ENCODE data around the gene GNE. TPM values are rescaled to one million over a fixed set of nuclear protein-coding genes. Genes with fewer than 3 reads are reported as not detected.

The GNE gene
- total RNA-seq, 1 donor from 2014 or later = 13.2 TPM

DNA sequence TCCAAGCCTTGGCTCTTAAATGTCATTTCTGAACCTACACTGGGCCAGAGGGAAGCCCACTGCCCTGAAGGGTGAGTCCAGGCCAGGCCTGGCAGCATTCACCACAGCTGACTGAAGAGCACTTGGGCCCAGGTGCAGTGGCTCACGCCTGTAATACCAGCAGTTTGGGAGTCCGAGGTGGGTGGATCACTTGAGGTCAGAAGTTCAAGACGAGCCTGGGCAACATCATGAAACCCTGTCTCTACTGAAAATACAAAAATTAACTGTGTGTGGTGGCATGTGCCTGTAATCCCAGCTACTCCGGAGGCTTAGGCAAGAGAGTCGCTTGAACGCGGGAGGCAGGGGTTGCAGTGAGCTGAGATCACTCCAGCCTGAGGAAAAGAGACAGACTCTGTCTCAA, 84.0 kb downstream of the GNE start:
- DNase-seq (ENCODE audit: extremely low read depth, low read depth, low spot score) = no peak

DNA sequence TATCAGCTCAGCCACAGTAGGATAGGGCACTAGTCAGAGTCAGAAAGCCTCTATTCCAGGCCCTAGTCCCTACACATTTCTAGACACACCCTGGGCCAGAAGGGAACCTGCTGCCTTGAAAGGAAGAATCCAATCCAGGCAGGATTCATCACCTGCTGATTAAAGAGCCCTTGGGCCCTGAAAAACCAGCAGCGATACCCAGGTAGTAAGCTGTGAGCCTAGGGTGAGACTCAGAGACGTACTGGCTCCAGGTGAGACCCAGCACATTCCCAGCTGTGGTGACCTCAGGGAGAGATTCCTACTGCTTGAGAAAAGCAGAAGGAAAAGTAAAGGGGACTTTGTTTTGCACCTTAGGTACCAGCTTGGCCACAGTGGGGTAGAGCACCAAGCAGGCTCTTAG, 84.4 kb downstream of the GNE start:
- DNase-seq (ENCODE audit: extremely low read depth, low read depth, low spot score) = no peak

GRCh38 chr9:36170531-36170930, 87.7 kb downstream of the GNE start:
- no peak for DNase-seq (ENCODE audit: extremely low read depth, low read depth, low spot score)

GRCh38 chr9:36169708-36170107, 88.5 kb downstream of the GNE start:
- no peak for DNase-seq (ENCODE audit: extremely low read depth, low read depth, low spot score)

DNA sequence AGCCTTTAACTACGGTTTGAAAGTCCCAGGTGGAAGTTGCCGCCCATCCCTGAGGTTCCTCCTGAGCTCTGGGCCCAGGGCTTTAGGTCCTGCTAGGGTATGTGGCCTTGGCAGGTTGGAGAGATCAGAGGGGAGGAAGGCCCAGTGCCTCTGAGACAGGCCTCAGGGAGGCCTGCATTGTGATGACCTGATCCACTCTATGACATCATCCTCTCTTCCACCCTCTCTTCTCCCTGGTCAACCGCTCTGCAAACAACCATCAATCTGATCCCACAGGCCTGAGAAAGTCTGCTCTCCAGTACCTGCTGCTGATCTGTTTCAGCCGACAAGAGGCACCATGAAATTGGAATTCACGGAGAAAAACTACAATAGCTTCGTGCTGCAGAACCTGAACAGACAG, 89.1 kb downstream of the GNE start, which contains the start of gene CCIN:
CCIN (plus strand) TSS at position 223 of the 400 bp plus-strand sequence; CDS start at position 338, 115 bp downstream.
- DNase-seq (ENCODE audit: extremely low read depth, low read depth, low spot score) = no peak

- no peak for DNase-seq (ENCODE audit: extremely low read depth, low read depth, low spot score)
These were observed 91.9 kb downstream of the GNE start for GRCh38 chr9:36166168-36166927.

DNA sequence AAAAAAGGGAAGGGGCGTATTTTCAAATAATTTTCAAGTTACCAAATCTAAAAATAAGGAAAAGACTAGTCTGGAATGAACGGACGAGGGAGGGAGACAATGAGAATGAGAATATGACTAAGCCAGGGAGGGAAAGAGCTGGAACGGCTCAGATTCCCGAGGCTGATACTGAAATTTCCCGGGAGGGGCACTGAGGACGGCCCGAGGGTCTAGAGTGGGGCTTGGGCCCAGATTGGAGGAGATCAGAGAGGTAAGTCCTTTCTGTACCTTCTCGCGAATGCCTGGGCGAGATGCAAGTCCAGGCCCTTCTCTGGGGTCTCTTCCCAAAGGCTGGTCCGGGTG, 92.5 kb downstream of the GNE start:
- DNase-seq (ENCODE audit: extremely low read depth, low read depth, low spot score) = no peak

DNA sequence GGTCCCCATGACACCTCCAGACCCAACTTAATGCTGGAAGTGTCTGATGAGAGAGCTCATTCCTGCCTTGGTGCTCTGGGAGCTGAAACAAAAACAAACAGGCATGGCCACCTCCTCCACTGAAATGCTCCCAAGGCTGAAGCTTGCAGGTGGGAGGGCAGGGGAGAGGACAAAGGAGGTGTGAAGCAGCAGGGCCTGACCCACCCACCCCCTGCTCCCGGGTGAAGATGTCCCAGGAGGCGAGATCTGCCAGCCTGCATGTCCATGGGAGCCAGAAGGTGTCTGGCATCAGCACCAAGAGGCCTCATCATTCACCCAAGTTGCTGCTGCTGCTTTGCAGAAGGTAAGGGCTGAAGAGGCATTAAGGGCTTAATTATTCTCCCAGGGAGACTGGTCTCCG, 93.3 kb downstream of the GNE start:
- no peak for DNase-seq (ENCODE audit: extremely low read depth, low read depth, low spot score)

Other genes with a start within 250 kb of the GNE start
- 16.4 and 18.7 TPM in 2 replicates for gene RECK, start 221.5 kb downstream of the GNE start, total RNA-seq
- gene GLIPR2, start 121.7 kb downstream of the GNE start, total RNA-seq = 38.2 and 46.9 TPM in 2 replicates
- 0.19 and 0.29 TPM in 2 replicates for gene CCIN, start 89.1 kb downstream of the GNE start, total RNA-seq
- gene CLTA, start 67.5 kb downstream of the GNE start, total RNA-seq = 389 and 480 TPM in 2 replicates
- gene RNF38, start 141.8 kb upstream of the GNE start, total RNA-seq = 26.4 and 27.7 TPM in 2 replicates